Spleen (tissue), 7 donors: ENCODE results near the gene PON3.

ENCODE experiments used
- POLR2AphosphoS5 ChIP-seq, 3 donors: sonication (generic); formaldehyde crosslinking; IDR thresholded peaks; one replicate each; pipeline ENCODE4 v1.5.1; 2017; ENCODE audit warnings: antibody characterized with exemption in 3 of 3
- TF ChIP-seq, protein P1 (sequence below), 11 experiments: fragments of 200-600 bp in 7 of 11; fragments of 450-650 bp in 4 of 11; sonication (generic) in 4 of 11; IDR thresholded peaks in 8 of 11; conservative IDR thresholded peaks in 3 of 11; 1 replicate in 7 of 11; 2 replicates in 4 of 11; pipeline versions ENCODE4 v1.4.0 to v1.8.0; 2016 to 2021; ENCODE audit warnings: antibody characterized with exemption in 11 of 11, inconsistent platforms in 4 of 11, mild to moderate bottlenecking in 1 of 11
- donor health status: DM: no; HTN: no; CAD: no; lungs with moderate emphysema.
- donor health status: DM: no; HTN: no; CAD: no.
- donor health status: DM: no; HTN: no; CAD: no.

DNA sequence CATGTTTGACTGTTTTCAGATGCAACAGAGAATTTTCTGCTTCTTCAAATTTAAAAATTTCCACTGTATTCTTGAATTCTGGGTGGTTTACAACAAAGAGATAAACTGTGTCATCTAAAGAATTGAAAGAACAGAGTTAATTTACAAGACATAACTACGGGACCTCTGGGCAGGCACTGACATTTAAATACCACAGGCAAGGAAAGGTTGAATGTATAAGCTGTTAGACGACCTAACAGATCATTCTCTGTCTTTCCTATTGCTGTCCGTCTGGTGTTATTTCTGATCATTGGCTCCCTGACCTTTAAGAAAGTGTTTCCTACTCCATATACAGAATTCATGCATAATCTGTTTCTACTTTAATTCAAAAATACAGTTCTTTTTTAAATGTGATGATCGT lies 15.5 kb upstream of the PON3 start:
- TF ChIP-seq, protein P1, sequence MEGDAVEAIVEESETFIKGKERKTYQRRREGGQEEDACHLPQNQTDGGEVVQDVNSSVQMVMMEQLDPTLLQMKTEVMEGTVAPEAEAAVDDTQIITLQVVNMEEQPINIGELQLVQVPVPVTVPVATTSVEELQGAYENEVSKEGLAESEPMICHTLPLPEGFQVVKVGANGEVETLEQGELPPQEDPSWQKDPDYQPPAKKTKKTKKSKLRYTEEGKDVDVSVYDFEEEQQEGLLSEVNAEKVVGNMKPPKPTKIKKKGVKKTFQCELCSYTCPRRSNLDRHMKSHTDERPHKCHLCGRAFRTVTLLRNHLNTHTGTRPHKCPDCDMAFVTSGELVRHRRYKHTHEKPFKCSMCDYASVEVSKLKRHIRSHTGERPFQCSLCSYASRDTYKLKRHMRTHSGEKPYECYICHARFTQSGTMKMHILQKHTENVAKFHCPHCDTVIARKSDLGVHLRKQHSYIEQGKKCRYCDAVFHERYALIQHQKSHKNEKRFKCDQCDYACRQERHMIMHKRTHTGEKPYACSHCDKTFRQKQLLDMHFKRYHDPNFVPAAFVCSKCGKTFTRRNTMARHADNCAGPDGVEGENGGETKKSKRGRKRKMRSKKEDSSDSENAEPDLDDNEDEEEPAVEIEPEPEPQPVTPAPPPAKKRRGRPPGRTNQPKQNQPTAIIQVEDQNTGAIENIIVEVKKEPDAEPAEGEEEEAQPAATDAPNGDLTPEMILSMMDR (IDR thresholded peaks at IDR 0.05 in 8 of 11, conservative IDR thresholded peaks at IDR 0.05 in 3 of 11): no peak
- TF ChIP-seq POLR2AphosphoS5 (IDR thresholded peaks at IDR 0.05): no peak
